ENCODE results near the gene KRTAP19-1. TPM values are rescaled to one million over a fixed set of nuclear protein-coding genes. Genes with fewer than 3 reads are reported as not detected.

KRTAP19-1 gene
- total RNA-seq = not detected in 2 replicates

GRCh38 chr21:30480145-30480544 is at the start of gene KRTAP19-1:
KRTAP19-1 (minus strand) TSS chr21:30480367; CDS start chr21:30480317, 50 bp downstream.

GRCh38 chr21:30502041-30502440 is 21.9 kb upstream of the KRTAP19-1 start, which contains the start of gene KRTAP19-5:
KRTAP19-5 (minus strand) TSS chr21:30502141; CDS start chr21:30502090, 51 bp downstream.

GRCh38 chr21:30497065-30497464 is 16.9 kb upstream of the KRTAP19-1 start, which contains the start of gene KRTAP19-4:
KRTAP19-4 (minus strand) TSS chr21:30497165; CDS start chr21:30497110, 55 bp downstream.

GRCh38 chr21:30491963-30492428 is 11.8 kb upstream of the KRTAP19-1 start, which contains the start of gene KRTAP19-3:
KRTAP19-3 (minus strand) TSS chr21:30492013; CDS start chr21:30491957, 56 bp downstream.

GRCh38 chr21:30487336-30487735 is 7.2 kb upstream of the KRTAP19-1 start, which contains the start of gene KRTAP19-2:
KRTAP19-2 (minus strand) TSS chr21:30487436; CDS start chr21:30487348, 88 bp downstream.

GRCh38 chr21:30439975-30440374 is 40.2 kb downstream of the KRTAP19-1 start, which contains the start of gene KRTAP15-1:
KRTAP15-1 (plus strand) TSS chr21:30440275; CDS start chr21:30440328, 53 bp downstream.

GRCh38 chr21:30430170-30430655 is 50.0 kb downstream of the KRTAP19-1 start, which contains the start of gene KRTAP13-4:
KRTAP13-4 (plus strand) TSS chr21:30430220; CDS start chr21:30430276, 56 bp downstream.

Other genes starting within 250 kb of the KRTAP19-1 start
- gene KRTAP24-1, start 197.4 kb downstream of the KRTAP19-1 start, total RNA-seq = not detected in 2 replicates
- not detected in 2 replicates for gene KRTAP25-1, start 190.9 kb downstream of the KRTAP19-1 start, total RNA-seq
- not detected in 2 replicates for gene KRTAP26-1, start 160.1 kb downstream of the KRTAP19-1 start, total RNA-seq
- not detected in 2 replicates for gene KRTAP27-1, start 142.7 kb downstream of the KRTAP19-1 start, total RNA-seq
- gene KRTAP23-1, start 131.8 kb downstream of the KRTAP19-1 start, total RNA-seq = not detected in 2 replicates
- gene KRTAP13-2, start 108.1 kb downstream of the KRTAP19-1 start, total RNA-seq = not detected in 2 replicates
- gene KRTAP13-1, start 84.3 kb downstream of the KRTAP19-1 start, total RNA-seq = not detected in 2 replicates
- not detected in 2 replicates for gene KRTAP13-3, start 54.4 kb downstream of the KRTAP19-1 start, total RNA-seq
- gene KRTAP13-4, start 50.1 kb downstream of the KRTAP19-1 start, total RNA-seq = not detected in 2 replicates
- gene KRTAP15-1, start 40.1 kb downstream of the KRTAP19-1 start, total RNA-seq = not detected in 2 replicates
- gene KRTAP19-2, start 7.1 kb upstream of the KRTAP19-1 start, total RNA-seq = not detected in 2 replicates
- gene KRTAP19-3, start 11.6 kb upstream of the KRTAP19-1 start, total RNA-seq = not detected in 2 replicates
- gene KRTAP19-4, start 16.8 kb upstream of the KRTAP19-1 start, total RNA-seq = not detected in 2 replicates
- not detected in 2 replicates for gene KRTAP19-5, start 21.8 kb upstream of the KRTAP19-1 start, total RNA-seq
- not detected in 2 replicates for gene KRTAP19-6, start 61.5 kb upstream of the KRTAP19-1 start, total RNA-seq
- gene KRTAP19-7, start 80.9 kb upstream of the KRTAP19-1 start, total RNA-seq = not detected in 2 replicates
- gene KRTAP22-2, start 110.0 kb upstream of the KRTAP19-1 start, total RNA-seq = not detected in 2 replicates
- not detected in 2 replicates for gene KRTAP6-3, start 112.1 kb upstream of the KRTAP19-1 start, total RNA-seq
- not detected in 2 replicates for gene KRTAP6-2, start 118.5 kb upstream of the KRTAP19-1 start, total RNA-seq
- gene KRTAP22-1, start 120.7 kb upstream of the KRTAP19-1 start, total RNA-seq = not detected in 2 replicates
- gene KRTAP6-1, start 133.6 kb upstream of the KRTAP19-1 start, total RNA-seq = not detected in 2 replicates
- gene KRTAP20-1, start 136.1 kb upstream of the KRTAP19-1 start, total RNA-seq = not detected in 2 replicates
- not detected in 2 replicates for gene KRTAP20-4, start 140.3 kb upstream of the KRTAP19-1 start, total RNA-seq
- not detected in 2 replicates for gene KRTAP20-2, start 154.8 kb upstream of the KRTAP19-1 start, total RNA-seq
- not detected in 2 replicates for gene KRTAP20-3, start 162.5 kb upstream of the KRTAP19-1 start, total RNA-seq
- not detected in 2 replicates for gene KRTAP21-3, start 238.4 kb upstream of the KRTAP19-1 start, total RNA-seq

Measured in smooth muscle cell of the umbilical artery (primary cell).